Measurements from ENCODE around the gene PPP1R1C. TPM values are rescaled to one million over a fixed set of nuclear protein-coding genes. Genes with fewer than 3 reads are reported as not detected.

The PPP1R1C gene, protein sequence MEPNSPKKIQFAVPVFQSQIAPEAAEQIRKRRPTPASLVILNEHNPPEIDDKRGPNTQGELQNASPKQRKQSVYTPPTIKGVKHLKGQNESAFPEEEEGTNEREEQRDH
- 0.91 and 0.96 TPM in 2 replicates for total RNA-seq

DNA sequence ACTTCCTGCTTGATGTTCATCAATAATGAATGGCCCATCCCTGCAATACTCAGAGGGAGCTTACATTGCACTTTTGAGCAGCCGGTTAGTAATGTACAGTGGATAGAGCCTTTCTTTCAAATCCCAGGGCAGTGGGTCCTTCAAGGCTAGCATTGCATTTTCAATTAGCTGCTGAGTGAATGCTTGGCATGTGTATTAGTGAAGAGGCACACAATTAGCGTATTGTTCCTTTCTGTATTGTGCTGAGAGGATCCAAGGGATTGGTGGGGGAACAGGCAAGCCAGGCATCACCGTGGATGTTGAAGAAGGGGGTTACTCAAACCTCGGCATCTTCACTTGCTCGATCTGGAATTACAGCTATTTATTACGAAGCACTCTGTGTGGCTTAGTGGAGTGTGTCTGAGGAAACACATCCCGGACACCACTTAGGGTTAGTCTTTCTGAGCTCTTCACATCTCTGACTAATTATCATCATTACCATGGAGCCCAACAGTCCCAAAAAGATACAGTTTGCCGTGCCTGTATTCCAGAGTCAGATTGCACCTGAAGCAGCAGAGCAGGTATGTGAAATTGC lies at the start of gene PPP1R1C:
Gene PPP1R1C, plus strand, starts transcription at position 222 of the 574 bp plus-strand sequence. Its CDS starts 258 bp downstream, at position 480.

Other genes with a start within 250 kb of the PPP1R1C start
- 111 and 115 TPM in 2 replicates for gene ITPRID2, start 94.1 kb upstream of the PPP1R1C start, total RNA-seq